Fibroblast of lung (primary cell): ENCODE data around the gene MRPL14.

ENCODE experiments used
- EZH2 ChIP-seq: IDR thresholded peaks from 2 replicates; pipeline ENCODE4 v1.5.1; 2012; ENCODE audit warnings: low read length, control low read depth, mild to moderate bottlenecking; ENCODE audit errors: missing control alignments
- TF ChIP-seq, protein P1 (sequence below), 2 donors: IDR thresholded peaks in 1 of 2; conservative IDR thresholded peaks in 1 of 2; 1 replicate in 1 of 2; 2 replicates in 1 of 2; pipeline ENCODE4 v1.5.1; 2011 to 2012; ENCODE audit warnings: low read length in 2 of 2, control low read depth in 1 of 2, inconsistent platforms in 1 of 2, low read depth in 1 of 2, mild to moderate bottlenecking in 1 of 2

GRCh38 chr6:44101832-44102231 lies 25.4 kb downstream of the MRPL14 start:
- TF ChIP-seq, protein P1, sequence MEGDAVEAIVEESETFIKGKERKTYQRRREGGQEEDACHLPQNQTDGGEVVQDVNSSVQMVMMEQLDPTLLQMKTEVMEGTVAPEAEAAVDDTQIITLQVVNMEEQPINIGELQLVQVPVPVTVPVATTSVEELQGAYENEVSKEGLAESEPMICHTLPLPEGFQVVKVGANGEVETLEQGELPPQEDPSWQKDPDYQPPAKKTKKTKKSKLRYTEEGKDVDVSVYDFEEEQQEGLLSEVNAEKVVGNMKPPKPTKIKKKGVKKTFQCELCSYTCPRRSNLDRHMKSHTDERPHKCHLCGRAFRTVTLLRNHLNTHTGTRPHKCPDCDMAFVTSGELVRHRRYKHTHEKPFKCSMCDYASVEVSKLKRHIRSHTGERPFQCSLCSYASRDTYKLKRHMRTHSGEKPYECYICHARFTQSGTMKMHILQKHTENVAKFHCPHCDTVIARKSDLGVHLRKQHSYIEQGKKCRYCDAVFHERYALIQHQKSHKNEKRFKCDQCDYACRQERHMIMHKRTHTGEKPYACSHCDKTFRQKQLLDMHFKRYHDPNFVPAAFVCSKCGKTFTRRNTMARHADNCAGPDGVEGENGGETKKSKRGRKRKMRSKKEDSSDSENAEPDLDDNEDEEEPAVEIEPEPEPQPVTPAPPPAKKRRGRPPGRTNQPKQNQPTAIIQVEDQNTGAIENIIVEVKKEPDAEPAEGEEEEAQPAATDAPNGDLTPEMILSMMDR (conservative IDR thresholded peaks at IDR 0.05 in 1 of 2, IDR thresholded peaks at IDR 0.05 in 1 of 2; ENCODE audit: low read depth in 1 of 2, low read length in 2 of 2) = no peak
- no peak for TF ChIP-seq EZH2
